ENCODE measurements around the gene ZHX3. TPM values are rescaled to one million over a fixed set of nuclear protein-coding genes. Genes with fewer than 3 reads are reported as not detected.

ZHX3 gene
- total RNA-seq, 1 donor from 2014 or later: 34.5 TPM

DNA sequence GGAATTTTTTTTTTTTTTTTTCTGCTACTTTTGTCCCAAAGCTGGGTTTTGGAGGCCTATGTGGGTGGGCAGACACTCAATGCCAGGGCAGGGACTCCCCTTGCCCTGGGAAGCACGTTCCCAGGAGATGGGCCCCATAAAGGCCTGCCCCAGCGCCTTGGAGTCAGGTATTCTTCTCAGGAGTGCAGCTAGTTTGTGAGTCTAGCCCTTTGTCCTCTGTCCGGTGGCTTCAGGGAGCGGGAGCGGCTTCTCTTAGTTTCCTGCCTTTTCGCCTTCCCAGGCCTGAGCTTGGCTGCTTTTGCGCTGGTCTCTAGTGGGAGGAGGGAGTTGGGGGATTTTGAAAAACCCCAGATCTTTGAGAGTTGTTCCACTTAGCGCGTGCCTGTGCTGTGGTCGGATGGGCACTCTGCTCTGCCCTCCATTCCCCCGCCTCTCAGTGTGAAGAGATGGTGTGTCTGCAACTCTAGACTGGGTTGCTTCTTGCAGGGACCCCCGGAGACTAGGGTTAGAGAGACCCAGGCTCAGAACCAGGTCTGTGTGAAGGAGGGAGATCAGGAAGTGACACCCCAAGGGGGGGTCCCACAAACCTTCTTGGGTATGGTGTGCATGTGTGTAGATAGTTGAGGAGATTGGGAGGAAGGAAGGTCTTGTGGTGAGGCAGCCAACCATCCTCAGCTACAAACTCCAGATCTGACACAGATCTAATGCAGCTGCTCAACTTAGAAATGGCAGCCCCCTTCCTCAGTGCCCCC is 178.9 kb downstream of the ZHX3 start:
- Histone ChIP-seq H3K36me3 (no peaks in the 10 kb centered on the region), H3K27me3 (ENCODE audit: low read depth) (no peaks in the 10 kb centered on the region), H3K9me3 (no peaks in the 10 kb centered on the region), H3K4me3 (peak overlapping the region; percentile 87), H3K4me1 (peaks cover 73% of the 10 kb centered on the region), H3K27ac (peak overlapping the region; percentile 95)
- ATAC-seq: no peak
- intact Hi-C loops (cut with DNase I): no loop called here
- DNase-seq: no peak
- TF ChIP-seq, protein P1, sequence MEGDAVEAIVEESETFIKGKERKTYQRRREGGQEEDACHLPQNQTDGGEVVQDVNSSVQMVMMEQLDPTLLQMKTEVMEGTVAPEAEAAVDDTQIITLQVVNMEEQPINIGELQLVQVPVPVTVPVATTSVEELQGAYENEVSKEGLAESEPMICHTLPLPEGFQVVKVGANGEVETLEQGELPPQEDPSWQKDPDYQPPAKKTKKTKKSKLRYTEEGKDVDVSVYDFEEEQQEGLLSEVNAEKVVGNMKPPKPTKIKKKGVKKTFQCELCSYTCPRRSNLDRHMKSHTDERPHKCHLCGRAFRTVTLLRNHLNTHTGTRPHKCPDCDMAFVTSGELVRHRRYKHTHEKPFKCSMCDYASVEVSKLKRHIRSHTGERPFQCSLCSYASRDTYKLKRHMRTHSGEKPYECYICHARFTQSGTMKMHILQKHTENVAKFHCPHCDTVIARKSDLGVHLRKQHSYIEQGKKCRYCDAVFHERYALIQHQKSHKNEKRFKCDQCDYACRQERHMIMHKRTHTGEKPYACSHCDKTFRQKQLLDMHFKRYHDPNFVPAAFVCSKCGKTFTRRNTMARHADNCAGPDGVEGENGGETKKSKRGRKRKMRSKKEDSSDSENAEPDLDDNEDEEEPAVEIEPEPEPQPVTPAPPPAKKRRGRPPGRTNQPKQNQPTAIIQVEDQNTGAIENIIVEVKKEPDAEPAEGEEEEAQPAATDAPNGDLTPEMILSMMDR (IDR thresholded peaks at IDR 0.05): no peak

- Histone ChIP-seq H3K4me1 (peaks cover 65% of the 10 kb centered on the region), H3K4me3 (peak overlapping the region; percentile 87), H3K9me3 (no peaks in the 10 kb centered on the region), H3K36me3 (no peaks in the 10 kb centered on the region), H3K27ac (peak overlapping the region; percentile 95), H3K27me3 (ENCODE audit: low read depth) (no peaks in the 10 kb centered on the region)
- DNase-seq (peak; percentile 80), ATAC-seq (peak; percentile 28 to 55)
- TF ChIP-seq, protein P1 (IDR thresholded peaks at IDR 0.05): no peak
- intact Hi-C loops (cut with DNase I): no loop called here
Measured at GRCh38 chr20:41137614-41138474, 179.7 kb downstream of the ZHX3 start.

- peak; percentile 91 for ATAC-seq
- H3K27ac ChIP-seq: peak within 1 kb of the TSS; percentile 95
- H3K36me3 ChIP-seq: no peaks in the 10 kb centered on the region
- peak; percentile 88 for DNase-seq
- peak within 1 kb of the TSS; percentile 87 for H3K4me3 ChIP-seq
- no peaks in the 10 kb centered on the region for H3K9me3 ChIP-seq
- intact Hi-C loops (cut with DNase I): no loop called here
- H3K4me1 ChIP-seq: peaks cover 56% of the 10 kb centered on the region
- TF ChIP-seq, protein P1 (IDR thresholded peaks at IDR 0.05): no peak
- no peaks in the 10 kb centered on the region for H3K27me3 ChIP-seq (ENCODE audit: low read depth)
Measured at GRCh38 chr20:41136680-41137613, 180.6 kb downstream of the ZHX3 start, which contains the start of gene PLCG1. TSS of gene PLCG1 (plus strand) at chr20:41137543. CDS start at chr20:41137642, 99 bp downstream.

DNA sequence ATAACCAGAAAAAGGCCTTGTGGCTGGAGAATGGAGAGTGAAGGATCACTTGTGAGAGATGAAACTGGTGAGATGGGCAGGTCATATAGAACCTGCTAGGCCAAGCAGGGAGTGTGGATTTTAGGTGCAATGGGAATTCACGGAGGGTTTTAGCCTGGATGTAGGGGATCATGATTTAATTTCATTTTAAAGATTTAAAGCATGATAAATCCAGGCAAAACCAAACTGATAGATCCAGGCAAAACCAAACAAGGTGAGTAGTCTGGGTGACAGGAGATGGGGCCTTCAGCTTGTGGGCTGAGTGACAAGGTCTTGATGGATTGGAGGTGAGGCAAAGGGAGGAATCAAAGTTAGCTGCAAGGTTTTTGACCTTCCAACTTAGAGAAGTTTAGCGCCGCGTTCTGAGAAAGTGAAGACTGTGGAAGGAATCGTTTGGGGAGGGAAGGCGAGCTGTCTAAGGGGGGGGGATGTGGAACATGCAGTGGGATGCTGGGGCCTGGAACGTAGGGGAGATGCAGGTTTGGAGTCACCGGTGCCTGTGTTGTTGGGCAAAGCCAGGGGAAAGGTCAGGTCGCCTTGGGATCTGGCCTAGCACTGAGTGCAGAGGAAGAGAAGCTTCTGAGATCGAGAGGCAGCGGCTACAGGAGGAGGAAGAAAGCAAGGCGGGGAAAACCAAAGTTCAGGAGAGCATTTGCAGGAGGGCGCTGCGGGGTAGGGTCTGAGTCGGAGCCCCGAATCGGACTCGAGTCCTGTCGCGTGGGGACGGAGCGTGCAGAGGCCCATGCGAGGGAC is 181.4 kb downstream of the ZHX3 start:
- Histone ChIP-seq H3K27ac (peak overlapping the region; percentile 95), H3K4me3 (peak overlapping the region; percentile 87), H3K27me3 (ENCODE audit: low read depth) (no peaks in the 10 kb centered on the region), H3K4me1 (peaks cover 47% of the 10 kb centered on the region), H3K36me3 (no peaks in the 10 kb centered on the region), H3K9me3 (no peaks in the 10 kb centered on the region)
- ATAC-seq: no peak
- TF ChIP-seq, protein P1 (IDR thresholded peaks at IDR 0.05): no peak
- DNase-seq: no peak
- intact Hi-C loops (cut with DNase I): no loop called here
